OCI-LY7 (cell line): ENCODE measurements around the gene GRID2.

Source experiments
- CTCF ChIP-seq: fragments of 200-600 bp; sonication (generic); conservative IDR thresholded peaks from 2 replicates; pipeline ENCODE4 v1.5.1; 2014; ENCODE audit warnings: mild to moderate bottlenecking, antibody characterized with exemption, low read length, moderate library complexity, mixed read lengths
- EZH2phosphoT487 ChIP-seq: fragments of 200-600 bp; sonication (generic); IDR thresholded peaks from 2 replicates; pipeline ENCODE4 v1.6.1; 2018; ENCODE audit warnings: low read depth, borderline replicate concordance, mild to moderate bottlenecking, mixed run types, antibody characterized with exemption, low read length, moderate library complexity, mixed read lengths

- no peak for TF ChIP-seq CTCF
- no peak for TF ChIP-seq EZH2phosphoT487
Measured at GRCh38 chr4:93431371-93431770, 1127.6 kb downstream of the GRID2 start.
